ENCODE results near the gene ANKRD61. TPM values are rescaled to one million over a fixed set of nuclear protein-coding genes. Genes with fewer than 3 reads are reported as not detected.
A peak's percentile ranks its signal among the peaks of the same experiment; 100 is the strongest.

The ANKRD61 gene
- total RNA-seq, 4 donors from 2014 or later, result 0.28 to 0.36 TPM; not detected in 2

GRCh38 chr7:6012355-6013104, 18.6 kb upstream of the ANKRD61 start:
- ATAC-seq (ENCODE audit: low FRiP score) (no peak), DNase-seq (ENCODE audit: low spot score) (no peak)
- TF ChIP-seq, protein P1, sequence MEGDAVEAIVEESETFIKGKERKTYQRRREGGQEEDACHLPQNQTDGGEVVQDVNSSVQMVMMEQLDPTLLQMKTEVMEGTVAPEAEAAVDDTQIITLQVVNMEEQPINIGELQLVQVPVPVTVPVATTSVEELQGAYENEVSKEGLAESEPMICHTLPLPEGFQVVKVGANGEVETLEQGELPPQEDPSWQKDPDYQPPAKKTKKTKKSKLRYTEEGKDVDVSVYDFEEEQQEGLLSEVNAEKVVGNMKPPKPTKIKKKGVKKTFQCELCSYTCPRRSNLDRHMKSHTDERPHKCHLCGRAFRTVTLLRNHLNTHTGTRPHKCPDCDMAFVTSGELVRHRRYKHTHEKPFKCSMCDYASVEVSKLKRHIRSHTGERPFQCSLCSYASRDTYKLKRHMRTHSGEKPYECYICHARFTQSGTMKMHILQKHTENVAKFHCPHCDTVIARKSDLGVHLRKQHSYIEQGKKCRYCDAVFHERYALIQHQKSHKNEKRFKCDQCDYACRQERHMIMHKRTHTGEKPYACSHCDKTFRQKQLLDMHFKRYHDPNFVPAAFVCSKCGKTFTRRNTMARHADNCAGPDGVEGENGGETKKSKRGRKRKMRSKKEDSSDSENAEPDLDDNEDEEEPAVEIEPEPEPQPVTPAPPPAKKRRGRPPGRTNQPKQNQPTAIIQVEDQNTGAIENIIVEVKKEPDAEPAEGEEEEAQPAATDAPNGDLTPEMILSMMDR (IDR thresholded peaks at IDR 0.05), result no peak

DNA sequence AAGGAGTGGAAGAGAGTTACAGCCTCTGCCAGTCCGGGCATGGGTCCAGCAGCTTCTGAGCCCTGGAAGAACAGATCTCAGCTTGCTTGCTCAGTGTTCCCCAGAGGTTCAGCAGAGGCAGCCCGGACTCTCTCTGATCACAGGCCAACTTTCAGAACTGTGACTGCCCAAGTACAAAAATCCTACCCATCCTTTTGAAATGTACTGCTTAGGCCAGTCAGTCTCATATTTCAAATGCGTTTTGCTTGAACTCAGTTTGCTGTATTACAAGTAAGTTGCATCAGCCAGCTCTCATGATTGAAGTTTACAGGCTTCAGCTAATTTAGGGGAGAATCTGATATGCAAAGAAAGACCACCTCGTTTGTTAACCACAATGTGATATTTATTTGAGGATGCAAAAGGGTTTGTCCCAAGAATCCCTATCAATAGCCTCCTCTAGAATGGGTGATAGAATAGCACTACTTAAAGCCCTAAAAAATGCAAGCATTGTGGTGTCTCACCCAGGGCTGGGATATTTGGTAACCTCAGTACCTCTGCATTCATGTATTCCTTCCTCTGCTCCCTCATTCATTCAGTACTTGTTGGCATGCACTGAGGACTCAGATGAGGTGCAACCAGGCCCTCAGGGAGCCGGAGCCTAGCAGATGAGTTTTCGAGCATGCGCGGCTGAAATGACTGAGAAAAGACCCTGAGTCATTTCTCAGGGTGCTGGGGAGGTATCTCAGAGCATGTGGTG, 15.1 kb upstream of the ANKRD61 start:
- ATAC-seq (ENCODE audit: low FRiP score), result peak; percentile 85

GRCh38 chr7:6016653-6016966, 14.6 kb upstream of the ANKRD61 start:
- no peak for DNase-seq (ENCODE audit: low spot score)
- TF ChIP-seq, protein P1 (IDR thresholded peaks at IDR 0.05), result no peak
- ATAC-seq (ENCODE audit: low FRiP score), result no peak

More for the DNA sequence above, 15.1 kb upstream of the ANKRD61 start:
- peak; percentile 43 for DNase-seq (ENCODE audit: low spot score)
- TF ChIP-seq, protein P1 (IDR thresholded peaks at IDR 0.05), result no peak

- DNase-seq (ENCODE audit: low spot score) (no peak), ATAC-seq (ENCODE audit: low FRiP score) (no peak)
- TF ChIP-seq, protein P1 (IDR thresholded peaks at IDR 0.05), result no peak
These were observed 10.5 kb upstream of the ANKRD61 start for GRCh38 chr7:6020371-6021286.

DNA sequence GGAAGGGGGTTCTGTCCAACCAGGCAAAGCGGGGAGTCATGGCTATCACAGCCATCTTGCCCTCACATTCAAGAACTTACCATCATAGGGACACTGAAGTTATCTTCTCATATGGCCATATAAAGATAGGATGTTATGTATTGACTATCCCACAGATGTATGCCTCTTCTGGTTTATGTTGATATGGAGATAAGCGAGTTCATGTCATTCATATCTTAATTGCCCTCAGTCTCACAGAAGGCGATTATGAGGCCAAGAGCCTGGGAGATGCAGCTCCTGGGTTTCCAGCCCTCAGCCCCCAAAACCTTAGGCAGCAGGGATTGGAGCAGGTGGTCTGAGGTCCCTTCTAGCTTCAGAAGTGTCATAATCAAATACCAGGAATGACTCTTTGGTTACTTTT, 8.5 kb upstream of the ANKRD61 start:
- ATAC-seq (ENCODE audit: low FRiP score), result no peak
- TF ChIP-seq, protein P1 (IDR thresholded peaks at IDR 0.05), result no peak
- no peak for DNase-seq (ENCODE audit: low spot score)

GRCh38 chr7:6023974-6024435, 7.2 kb upstream of the ANKRD61 start:
- TF ChIP-seq, protein P1 (IDR thresholded peaks at IDR 0.05), result no peak
- DNase-seq (ENCODE audit: low spot score), result no peak
- ATAC-seq (ENCODE audit: low FRiP score), result no peak

Data from omental fat pad (tissue), 4 donors.